Activated effector memory CD4-positive, alpha-beta T cell treated with anti-CD3 and anti-CD28 coated beads, Interleukin-2, amount 50 U/mL, for 16 hours (primary cell): ENCODE measurements around the gene B3GNT2.

Experiments used
- DNase-seq: peaks from one replicate; pipeline ENCODE4 v3.0.0-alpha.2; 2020

The B3GNT2 gene

DNA sequence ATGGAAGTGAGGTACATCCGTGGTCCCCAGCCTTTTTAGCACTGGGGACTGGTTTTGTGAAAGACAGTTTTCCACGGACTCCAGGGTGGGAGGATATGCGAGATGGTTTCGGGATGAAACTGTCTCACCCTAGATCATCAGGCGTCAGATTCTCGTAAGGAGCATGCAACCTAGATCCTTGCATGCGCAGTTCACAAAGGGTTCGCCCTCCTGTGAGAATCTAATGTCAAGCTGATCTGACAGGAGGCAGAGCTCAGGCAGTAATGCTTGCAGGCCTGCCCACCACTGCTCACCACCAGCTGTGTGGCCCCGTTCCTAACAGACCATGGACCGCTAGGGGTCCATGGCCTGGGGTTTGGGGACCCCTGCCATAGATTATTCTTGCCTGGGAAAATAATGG lies 11.6 kb downstream of the B3GNT2 start:
- no peak for DNase-seq

DNA sequence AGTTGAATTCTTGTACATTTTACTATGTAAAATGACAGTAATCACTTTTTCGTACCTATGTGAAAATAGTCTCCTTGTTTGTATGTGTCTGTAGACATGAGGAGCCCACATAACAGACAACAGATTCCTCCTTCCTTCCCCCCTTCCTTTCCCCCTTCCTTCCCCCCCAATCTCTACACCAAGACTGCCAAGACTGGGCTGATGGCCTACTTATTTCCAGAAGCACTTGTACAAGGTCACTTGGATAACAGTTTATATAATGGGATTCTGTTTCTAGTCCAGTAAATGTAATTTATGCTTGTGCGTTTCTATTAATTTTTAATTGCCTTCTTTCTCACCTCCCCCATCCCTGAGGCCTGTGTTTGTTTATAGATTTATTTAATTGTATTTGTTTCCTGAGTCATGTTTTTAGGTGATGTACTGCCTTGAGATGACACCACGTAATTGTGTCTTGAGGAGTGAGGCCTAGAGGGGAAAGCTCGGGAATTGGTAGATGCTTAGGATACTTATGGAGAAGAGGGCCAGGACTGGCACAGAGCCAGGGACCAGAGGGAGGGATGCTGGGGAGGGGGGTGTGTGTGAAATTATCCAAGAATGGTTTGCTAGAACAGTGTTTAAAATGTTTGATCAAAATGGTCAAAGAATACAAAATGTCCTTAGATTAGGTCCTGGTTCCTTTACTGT lies 12.3 kb downstream of the B3GNT2 start:
- DNase-seq, result no peak

DNA sequence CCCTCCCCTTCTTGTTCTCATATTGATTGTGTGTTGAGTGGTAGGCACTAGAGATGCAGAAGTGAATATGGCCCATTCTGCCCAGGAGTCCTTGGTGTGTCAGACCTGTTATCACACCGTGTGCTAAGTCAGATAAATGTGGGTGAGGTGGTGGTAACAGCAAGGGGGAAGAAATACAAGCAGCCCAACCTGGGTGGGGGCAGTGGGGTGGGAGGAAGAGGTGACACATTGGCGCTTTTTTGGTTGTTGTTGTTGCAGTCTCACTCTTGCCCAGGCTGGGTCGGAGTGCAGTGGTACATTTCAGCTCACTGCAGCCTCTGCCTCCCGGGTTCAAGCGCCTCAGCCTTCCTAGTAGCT lies 12.8 kb downstream of the B3GNT2 start:
- DNase-seq, result no peak

DNA sequence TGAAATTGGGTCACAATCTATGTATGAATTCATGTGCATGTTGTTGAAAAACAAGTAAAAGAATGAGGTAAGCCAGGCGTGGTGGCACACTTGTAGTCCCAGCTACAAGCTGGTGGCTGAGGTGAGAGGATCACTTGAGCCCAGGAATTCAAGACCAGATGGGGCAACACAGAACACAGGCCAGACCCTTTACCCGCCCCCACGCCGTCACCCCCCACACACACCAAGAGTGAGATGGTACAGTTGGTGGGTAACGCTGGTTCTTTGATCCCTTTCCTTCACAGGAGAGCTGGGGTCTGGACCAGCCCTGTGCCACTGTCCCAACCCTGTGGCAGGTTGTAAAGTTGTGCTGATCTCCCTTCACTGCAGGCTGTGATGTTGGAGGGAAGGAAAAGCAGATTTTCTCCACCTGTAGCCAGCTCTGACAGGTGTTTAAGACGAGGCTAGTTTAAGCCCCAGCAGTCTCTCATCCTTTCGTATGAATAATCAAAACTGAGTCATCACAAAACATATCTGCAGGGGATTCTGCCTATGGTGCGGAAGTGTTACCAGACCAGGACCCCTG lies 13.6 kb downstream of the B3GNT2 start:
- no peak for DNase-seq

DNA sequence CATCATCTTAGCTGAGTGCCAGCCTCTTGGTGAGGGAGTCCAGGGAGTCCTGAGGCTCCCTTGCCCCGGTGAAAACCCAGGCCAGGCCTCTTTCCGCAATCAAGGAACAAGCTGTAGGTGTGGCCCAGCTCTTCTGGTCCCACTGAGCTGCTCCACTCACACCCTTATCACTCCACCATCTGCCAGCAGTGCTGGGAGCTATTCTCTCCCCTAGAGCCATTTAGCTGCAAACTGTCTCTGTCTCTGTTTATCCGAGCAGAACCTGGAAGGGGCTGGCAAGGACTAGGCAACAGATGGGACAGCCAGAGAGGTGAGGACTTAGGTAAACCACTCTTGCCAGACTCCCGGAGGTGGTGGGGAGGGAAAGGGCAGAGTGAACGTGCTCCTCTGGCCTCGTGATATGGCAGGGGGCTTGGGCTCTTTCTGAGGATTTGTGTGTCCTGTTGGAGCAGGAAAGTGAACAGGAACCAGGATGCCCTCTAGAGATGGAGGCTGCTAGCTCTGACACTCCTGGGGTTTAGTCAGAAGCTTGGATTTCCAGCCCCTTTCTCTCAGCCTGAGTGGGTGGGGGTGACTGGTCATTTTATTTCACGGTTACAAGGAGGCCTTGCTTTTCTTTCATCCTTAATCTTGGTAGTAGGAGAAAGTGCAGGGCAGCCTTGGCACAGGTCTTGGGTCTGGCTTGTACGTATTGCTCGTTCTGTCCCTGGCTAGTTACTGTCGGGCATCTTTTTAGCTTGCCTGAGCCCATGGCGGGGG lies 19.6 kb downstream of the B3GNT2 start:
- DNase-seq, result no peak

DNA sequence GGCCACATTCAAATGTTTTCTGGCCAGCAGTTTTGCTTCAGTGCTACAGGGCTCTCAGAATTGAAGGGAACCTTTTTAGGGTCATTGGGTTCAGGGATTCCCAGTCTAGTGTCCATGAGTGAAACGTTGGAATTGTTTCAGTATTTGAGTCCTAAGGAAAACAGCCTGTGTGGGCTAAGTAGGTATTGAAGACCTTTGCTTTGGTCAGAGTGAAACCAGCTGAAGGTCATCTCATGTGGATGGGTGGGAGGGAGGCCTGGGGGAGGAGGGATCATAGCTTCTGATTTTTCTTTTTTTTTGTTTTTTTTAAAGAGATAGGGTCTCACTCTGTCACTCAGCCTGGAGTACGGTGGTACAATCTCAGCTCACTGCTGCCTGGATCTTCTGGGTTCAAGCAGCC lies 20.2 kb downstream of the B3GNT2 start:
- DNase-seq, result no peak

DNA sequence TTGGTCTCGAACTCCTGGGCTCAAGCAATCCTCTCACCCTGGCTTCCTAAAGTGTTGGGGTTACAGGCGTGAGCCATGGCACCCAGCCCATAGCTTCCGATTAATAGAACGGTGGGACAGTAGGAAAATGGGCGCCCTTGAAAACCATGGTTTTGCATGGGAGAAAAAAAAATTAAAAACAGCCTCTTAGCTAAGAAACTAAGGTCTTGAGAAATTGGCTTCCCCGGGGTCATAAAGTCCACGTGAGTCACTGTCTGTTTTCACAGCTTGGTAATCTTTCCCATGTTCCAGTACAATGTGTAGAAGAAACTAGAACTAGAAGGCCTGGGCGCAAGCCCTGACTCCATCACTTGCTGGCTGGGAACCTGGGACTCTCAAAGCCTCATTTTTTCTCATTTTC lies 20.7 kb downstream of the B3GNT2 start:
- DNase-seq, result no peak

DNA sequence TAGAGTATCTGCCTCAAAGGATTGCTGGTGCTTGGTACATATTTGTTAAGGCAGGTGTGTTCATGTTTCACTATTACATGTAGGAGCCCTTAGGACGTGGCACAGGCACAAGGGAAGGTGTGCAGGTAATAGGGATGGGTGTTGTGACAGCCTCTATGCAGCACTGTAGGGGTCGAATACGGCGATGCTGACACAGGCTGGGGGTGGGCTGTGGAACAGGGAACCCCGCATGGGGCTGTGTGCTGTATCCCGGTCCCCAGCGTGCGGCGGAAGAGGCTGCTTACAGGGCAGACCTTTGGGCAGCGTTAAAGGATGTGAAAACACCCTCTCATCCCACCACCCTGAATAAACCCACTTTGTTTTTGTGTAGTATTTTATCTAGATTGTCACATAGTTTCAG lies 21.5 kb downstream of the B3GNT2 start:
- no peak for DNase-seq

DNA sequence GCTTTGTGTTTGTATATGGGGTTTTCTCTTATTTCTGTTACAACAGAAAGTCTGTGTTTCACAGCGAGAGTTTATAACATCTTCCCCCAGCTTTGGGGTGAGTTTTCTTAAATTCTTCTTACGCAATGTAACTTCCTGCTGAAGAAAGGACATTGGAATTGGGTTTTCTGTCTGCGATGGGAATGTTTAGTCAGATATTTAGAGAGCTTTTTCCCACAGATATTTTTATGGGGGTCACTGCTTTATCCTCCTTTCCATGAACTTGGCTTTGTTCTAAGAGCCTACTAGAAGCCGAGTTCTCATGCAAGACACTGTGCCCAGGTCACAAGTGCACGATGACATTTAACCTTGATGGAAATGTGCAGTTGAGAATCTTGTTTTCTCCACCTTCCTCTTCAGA lies 22.1 kb downstream of the B3GNT2 start:
- DNase-seq, result no peak

DNA sequence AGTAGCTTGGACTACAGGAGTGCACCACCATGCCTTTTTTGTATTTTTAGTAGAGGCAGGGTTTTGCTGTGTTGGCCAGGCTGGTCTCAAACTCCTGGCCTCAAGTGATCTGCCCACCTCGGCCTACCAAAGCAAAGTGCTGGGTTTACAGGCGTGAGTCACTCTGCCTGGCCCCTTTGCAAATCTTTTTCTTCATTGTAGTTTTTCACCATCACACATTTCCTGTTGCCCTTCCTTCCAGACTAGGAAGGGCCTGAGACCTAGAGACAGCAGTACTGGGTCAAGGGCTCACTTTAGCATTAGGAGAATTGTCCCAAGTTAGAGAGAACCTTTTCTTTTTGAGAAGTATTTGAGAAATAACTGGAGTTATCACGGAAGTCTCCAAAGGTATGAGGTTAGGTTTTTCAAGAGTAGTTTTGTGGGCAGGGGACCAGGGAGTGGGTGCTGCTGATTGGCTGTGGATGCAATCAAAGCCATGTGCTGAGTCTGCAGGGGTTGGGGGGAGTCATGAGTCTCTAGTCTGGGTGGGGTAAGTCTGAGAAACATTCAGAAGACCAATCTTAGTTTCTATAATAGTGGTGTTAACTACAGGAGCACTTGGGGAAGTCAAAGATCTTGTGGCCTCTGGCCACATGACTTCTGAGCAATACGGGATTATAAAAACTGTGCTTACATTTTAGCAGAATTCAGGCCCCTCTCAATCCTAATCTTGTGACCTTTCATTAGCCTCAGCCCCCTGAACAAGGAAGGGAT lies 23.7 kb downstream of the B3GNT2 start:
- no peak for DNase-seq

DNA sequence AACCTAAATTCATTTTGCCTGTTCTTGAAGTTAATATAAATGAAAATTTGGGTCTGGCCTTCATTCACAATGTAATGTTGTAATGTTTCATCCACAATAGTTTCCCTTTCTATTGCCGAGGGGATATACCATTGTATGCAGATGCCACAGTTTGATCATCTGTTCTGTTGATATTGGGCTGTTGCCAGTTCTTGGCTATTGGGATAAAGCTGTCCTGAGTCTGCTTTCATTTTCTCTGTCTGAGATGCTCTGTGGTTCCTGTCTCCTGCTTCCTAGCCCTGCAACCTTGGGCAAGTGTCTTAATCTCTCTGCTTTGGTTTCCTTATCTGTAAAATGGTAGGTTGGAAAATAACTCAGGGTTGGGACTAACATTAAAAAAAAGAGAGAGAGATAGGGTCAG lies 25.2 kb downstream of the B3GNT2 start:
- DNase-seq, result no peak

DNA sequence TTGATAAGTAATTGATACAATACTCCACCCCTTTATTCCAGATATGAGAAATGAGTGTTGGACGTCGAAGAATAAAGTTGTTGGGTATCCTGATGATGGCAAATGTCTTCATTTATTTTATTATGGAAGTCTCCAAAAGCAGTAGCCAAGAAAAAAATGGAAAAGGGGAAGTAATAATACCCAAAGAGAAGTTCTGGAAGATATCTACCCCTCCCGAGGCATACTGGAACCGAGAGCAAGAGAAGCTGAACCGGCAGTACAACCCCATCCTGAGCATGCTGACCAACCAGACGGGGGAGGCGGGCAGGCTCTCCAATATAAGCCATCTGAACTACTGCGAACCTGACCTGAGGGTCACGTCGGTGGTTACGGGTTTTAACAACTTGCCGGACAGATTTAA lies 26.3 kb downstream of the B3GNT2 start:
- no peak for DNase-seq

DNA sequence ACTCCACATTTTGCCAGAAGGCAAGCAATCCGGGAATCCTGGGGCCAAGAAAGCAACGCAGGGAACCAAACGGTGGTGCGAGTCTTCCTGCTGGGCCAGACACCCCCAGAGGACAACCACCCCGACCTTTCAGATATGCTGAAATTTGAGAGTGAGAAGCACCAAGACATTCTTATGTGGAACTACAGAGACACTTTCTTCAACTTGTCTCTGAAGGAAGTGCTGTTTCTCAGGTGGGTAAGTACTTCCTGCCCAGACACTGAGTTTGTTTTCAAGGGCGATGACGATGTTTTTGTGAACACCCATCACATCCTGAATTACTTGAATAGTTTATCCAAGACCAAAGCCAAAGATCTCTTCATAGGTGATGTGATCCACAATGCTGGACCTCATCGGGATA lies 26.8 kb downstream of the B3GNT2 start:
- DNase-seq, result no peak

DNA sequence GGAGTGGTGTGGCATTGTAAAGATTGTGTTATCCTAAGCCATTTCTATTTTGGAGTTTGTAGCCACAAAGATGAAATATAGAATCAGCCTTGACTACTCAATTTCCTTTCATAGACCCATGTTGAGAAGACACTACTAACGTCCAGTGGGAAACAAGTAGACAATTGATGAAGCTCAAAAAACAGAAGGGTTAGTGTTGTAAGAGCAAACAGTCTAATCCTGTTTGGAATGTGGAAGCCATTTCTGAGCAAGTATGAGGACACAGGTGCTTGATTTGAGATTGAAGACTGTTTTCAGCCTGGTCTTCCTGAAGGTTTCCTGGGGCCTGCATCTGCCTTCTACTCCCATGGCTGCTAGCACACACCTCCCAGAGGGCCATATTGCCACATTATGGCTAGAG lies 29.1 kb downstream of the B3GNT2 start:
- no peak for DNase-seq

DNA sequence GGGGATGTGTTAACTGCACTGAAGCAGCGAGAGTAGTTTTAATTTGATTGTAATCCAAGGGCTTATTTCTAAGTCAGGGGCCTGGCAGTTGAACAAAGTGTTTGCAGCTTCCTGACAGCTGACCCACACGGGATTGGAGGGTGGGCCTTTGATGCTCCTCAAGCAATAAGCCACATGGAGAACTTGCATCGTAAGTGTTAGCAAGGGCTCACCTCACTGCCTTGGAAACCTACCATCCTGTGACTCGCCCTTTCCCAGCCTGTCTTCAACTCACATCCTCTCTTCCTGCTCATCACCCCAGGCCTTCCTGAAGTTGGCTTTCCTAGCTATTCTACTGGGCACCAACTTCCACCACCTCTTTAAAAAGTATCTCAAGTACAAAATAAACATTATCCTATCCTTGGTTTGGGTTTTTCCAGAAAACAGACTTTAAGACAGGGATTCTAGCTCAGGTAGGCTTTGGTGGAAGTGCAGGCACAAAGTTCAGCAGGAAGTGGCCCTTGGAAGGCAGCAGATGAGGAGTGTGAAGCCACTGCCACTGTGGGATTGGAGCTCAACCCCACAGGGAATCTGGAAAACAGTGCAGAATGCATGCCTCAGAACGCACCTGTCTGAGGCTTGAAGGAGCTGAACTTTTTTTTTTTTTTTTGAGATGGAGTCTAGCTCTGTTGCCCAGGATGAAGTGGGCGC lies 31.6 kb downstream of the B3GNT2 start:
- DNase-seq, result no peak

DNA sequence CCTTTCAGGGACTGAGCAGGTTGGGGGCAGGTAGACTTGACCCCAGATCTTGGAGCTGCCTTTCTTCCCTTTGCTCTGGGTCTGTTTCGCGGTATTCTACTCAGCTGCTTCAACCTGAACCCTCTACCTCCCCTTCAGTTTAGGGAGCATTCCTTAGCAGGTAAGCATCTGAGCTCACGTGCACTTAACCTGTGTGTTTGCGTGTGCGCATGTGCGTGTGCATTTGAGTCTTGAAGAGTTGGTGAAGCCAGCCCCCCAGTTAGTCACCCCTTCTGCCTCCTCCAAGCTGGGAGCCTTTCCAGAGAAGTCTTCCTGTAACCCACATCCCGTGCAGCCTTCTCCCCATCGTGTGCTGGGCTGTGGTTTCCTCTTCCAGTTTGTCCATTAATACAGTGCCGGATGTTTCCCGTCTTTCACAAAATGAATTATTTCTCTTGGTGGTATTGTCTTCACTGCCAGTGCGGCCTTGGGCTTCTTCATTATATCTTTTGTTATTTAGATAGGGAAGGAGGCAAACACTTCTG lies 33.2 kb downstream of the B3GNT2 start:
- no peak for DNase-seq

DNA sequence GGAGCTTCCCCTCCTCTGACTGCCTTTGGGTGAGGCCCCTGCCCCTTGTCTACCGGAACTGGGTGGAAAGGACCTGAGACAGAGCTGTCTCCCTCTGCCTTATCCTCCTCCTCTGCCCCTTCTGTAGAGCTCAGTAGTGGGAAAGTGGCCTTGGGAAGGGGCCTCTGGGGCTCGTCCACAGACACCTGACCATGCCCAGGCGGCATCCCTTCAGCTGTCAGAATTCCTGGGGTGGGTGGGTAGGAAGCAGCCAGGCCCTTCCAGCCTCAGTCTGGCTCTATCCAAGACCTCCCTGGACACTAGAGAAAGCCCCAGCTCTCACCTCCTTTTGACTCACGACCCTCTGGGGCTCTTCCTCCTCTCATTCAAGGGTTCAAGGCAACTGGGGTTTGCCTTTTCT lies 35.6 kb downstream of the B3GNT2 start:
- DNase-seq, result no peak

DNA sequence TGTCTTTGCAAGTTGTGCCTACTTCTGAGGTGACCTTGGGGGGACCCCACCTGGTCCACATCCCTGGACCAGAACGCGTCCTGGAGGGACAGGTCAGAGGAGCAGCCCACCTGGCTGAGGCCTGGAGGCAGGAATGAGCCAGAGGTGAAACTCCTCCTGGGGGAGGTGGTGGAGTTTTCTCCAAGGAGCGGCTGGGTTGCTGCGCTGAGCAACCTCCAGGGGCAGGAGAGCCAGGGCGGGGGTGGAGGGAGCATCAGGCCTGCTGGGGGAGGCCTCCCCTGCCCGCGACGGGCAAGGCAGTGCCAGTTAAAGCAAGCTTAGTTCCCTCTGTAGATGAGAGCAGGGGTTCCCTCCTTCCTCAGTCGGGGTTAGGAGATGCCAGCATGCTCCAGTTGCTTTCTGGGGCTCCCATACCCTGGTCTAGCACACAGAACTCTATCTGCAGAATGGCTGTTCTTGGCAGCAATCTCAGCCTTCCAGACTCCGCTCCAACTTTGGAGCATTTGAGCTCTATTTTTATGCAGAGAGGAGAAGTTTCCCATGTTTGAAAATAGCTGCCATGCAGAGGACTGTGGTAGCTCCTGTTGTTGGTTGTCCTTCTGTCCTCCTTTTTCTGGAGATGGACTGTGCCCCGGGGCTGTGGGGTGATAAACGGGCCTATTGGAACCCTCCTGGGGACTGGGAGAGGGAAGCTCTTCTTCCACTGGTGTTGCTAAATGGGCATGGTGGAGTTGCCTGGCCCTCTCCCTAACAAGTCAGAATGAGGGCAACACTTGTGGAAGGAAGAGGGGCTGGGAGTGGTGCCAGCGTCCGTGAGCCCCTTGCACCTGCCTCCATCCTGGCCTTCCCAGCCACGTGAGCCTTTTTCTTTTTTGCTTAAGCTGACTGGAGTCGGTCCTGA lies 39.1 kb downstream of the B3GNT2 start:
- DNase-seq, result no peak

DNA sequence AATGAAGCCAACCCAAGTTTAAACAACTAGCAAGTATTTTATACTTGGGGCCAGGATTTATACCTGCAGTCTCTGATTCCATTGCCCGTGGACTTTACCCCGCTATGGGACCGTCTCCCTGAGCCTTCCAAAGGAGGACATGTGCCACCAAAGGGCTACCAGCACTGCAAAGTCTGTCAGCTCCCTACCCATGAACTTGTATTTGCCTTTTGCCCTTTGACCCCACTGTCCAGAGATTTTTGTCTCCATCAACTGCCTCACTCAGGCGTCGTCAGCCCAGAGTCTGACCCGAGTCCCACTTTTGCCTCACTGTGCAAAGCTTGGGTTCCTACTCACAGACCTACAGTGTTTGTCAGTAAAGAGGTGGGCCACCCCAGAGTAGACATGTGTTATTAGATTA lies 40.6 kb downstream of the B3GNT2 start:
- no peak for DNase-seq

DNA sequence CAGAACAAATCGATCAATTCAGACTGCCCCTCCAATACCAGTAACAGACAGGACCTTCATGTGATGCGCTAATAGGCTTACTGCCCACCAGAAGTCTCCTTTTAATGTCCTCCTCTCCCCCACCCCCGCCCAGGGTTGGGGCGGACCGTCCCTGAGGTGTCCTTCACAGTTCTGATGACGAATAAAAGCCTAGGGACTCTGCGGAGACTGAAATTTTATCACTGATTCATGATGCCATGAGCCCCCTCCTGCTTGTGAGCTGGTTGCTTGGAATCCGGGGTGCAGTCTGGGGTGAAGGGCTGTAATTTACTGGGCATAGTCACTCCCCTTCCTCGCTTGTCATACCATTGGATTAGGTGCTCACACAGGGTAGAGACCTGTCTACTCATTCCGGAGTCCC lies 42.3 kb downstream of the B3GNT2 start:
- DNase-seq, result no peak

DNA sequence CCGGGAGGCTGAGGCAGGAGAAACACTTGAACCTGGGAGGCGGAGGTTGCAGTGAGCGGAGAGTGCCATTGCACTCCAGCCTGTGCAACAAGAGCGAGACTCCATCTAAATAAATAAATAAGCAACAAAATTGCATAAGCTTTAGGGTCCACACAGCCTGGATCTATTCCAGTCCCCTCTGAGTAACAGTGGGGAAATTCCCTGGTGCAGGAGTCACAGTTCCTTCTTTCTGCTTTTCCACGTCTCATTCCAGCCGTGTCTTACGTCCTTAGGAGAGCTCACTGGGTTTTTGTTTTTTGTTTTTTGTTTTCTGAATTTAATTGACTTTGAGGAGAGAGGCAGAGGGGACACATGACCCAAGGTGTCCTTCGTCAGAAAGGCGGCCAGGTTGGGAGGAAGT lies 44.6 kb downstream of the B3GNT2 start:
- no peak for DNase-seq

DNA sequence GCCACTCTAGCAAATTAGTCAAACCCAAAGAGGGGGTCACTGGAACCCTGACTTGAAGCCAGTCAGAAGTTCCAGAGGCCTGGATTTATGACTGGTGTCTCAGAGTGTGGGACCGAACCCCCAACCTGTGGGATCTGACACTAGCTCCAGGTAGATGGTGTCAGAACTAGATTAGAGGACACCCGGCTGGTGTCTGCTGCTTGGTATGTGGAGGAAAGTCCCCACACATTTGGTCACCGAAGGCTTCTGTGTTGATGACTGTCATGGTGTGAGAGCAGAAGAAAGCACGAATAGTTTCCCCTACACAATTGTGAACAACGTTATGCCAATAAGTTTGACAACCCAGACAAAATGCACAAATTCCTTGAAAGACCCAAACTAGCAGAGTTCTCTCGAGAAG lies 48.1 kb downstream of the B3GNT2 start:
- DNase-seq, result no peak
